ENCODE data around the gene FGA. TPM values are rescaled to one million over a fixed set of nuclear protein-coding genes. Genes with fewer than 3 reads are reported as not detected.

The FGA gene
- total and polyA plus RNA-seq, 2 of the 8 experiments (the other 6 are each of a cell fraction or from before 2014, with no cell fraction given): not detected

DNA sequence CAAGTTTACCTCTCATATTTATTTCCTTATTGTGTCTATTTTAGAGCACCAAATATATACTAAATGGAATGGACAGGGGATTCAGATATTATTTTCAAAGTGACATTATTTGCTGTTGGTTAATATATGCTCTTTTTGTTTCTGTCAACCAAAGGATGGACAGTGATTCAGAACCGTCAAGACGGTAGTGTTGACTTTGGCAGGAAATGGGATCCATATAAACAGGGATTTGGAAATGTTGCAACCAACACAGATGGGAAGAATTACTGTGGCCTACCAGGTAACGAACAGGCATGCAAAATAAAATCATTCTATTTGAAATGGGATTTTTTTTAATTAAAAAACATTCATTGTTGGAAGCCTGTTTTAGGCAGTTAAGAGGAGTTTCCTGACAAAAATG lies 21.5 kb downstream of the FGA start:
- Histone ChIP-seq H2BK5ac (ENCODE audit: low read depth, low read length) (no peak overlapping the region), H4K91ac (replicated peaks; ENCODE audit: insufficient read length, low read length) (no peak overlapping the region), H3K56ac (replicated peaks; ENCODE audit: insufficient read length, low read depth, low read length) (no peak overlapping the region), H3K14ac (ENCODE audit: insufficient read length) (no peak overlapping the region), H3K27ac (ENCODE audit: low read depth, low read length) (no peak overlapping the region), H3K23me2 (ENCODE audit: low read depth, low read length) (no peaks in the 10 kb centered on the region), H3K4me2 (ENCODE audit: insufficient read depth in 1 of 2, low read depth in 2 of 2, low read length in 2 of 2) (no peak overlapping the region), H2BK12ac (ENCODE audit: low read depth, low read length) (no peak overlapping the region), H2BK20ac (ENCODE audit: low read length) (no peak overlapping the region), H2BK120ac (replicated peaks; ENCODE audit: low read depth, low read length) (no peak overlapping the region), H4K8ac (ENCODE audit: extremely low read depth, insufficient read depth, low read length) (no peak overlapping the region), H2BK15ac (ENCODE audit: low read length) (no peak overlapping the region), H3K4ac (replicated peaks; ENCODE audit: insufficient read length, low read depth, low read length) (no peak overlapping the region), H3K27me3 (replicated peaks in 1 of 4; ENCODE audit: control insufficient read depth in 3 of 4, extremely low read depth in 1 of 4, insufficient read depth in 3 of 4, low read length in 3 of 4) (no peaks in the 10 kb centered on the region), H3K79me2 (ENCODE audit: control insufficient read depth in 1 of 2, insufficient read depth in 2 of 2, low read length in 2 of 2) (no peaks in the 10 kb centered on the region), H3K9me3 (ENCODE audit: insufficient read depth in 2 of 2, low read depth in 1 of 2, low read length in 1 of 2) (no peaks in the 10 kb centered on the region), H2AFZ (ENCODE audit: low read length) (no peak overlapping the region), H3K4me1 (replicated peaks in 1 of 4; ENCODE audit: control insufficient read depth in 3 of 4, insufficient read depth in 4 of 4, low read length in 3 of 4) (no peaks in the 10 kb centered on the region), H2AK5ac (ENCODE audit: low read depth, low read length) (no peak overlapping the region), H3K18ac (ENCODE audit: extremely low read depth, low read length) (no peak overlapping the region), H3K4me3 (ENCODE audit: extremely low read depth in 1 of 4, insufficient read depth in 2 of 4, low read depth in 3 of 4, low read length in 4 of 4) (no peak overlapping the region), H4K5ac (ENCODE audit: insufficient read length, low read depth, low read length) (no peak overlapping the region), H3K9ac (replicated peaks in 1 of 4; ENCODE audit: extremely low read depth in 1 of 4, low read depth in 3 of 4, low read length in 3 of 4) (no peak overlapping the region), H3K23ac (ENCODE audit: insufficient read length) (no peak overlapping the region), H3K79me1 (ENCODE audit: low read depth, low read length) (no peaks in the 10 kb centered on the region), H3K36me3 (ENCODE audit: control insufficient read depth in 2 of 4, insufficient read depth in 4 of 4, low read length in 3 of 4) (no peaks in the 10 kb centered on the region), H4K20me1 (replicated peaks in 1 of 2; ENCODE audit: control insufficient read depth in 1 of 2, insufficient read depth in 2 of 2, low read length in 2 of 2) (no peaks in the 10 kb centered on the region)
- no peak for FAIRE-seq
- ChIA-PET POLR2A (ENCODE audit: partially characterized antibody) (no interaction called here), CTCF (ENCODE audit: partially characterized antibody) (interaction anchor here (0.6 to 6.7 kb wide), 9 partner anchors 10 to 1419 kb away, joined by 3 to 47 read pairs (median 5); partner anchors contain the start of gene PLRG1)
- DNase-seq (ENCODE audit: low read depth in 1 of 2, low spot score in 2 of 2): no peak
- 94% methylated on average over 3 of the region's 3 CpGs; no CpG with 5 or more reads in 1 of the 2 experiments for WGBS, 2 experiments (ENCODE audit: extremely low coverage in 1 of 2, insufficient coverage in 1 of 2, insufficient read length in 1 of 2, insufficient replicate concordance in 2 of 2, low coverage in 1 of 2, low lambda C conversion rate in 2 of 2, missing lambda C conversion rate in 1 of 2)
- TF ChIP-seq CBX5 (IDR thresholded peaks at IDR 0.05; ENCODE audit: low read depth, low read length) (no peak), HDAC6 (IDR thresholded peaks at IDR 0.05; ENCODE audit: low read depth, low read length) (no peak), RAD21 (IDR thresholded peaks at IDR 0.05 in 1 of 2, conservative IDR thresholded peaks at IDR 0.05 in 1 of 2; ENCODE audit: low read depth in 2 of 2, low read length in 2 of 2) (no peak), PHF8 (conservative IDR thresholded peaks at IDR 0.05; ENCODE audit: low read depth, low read length) (no peak), EGR1 (IDR thresholded peaks at IDR 0.05; ENCODE audit: borderline replicate concordance, low read depth, low read length) (no peak), RFX5 (IDR thresholded peaks at IDR 0.05; ENCODE audit: borderline replicate concordance, low read depth, low read length) (no peak), NRF1 (IDR thresholded peaks at IDR 0.05; ENCODE audit: low read depth, low read length) (no peak), E2F6 (IDR thresholded peaks at IDR 0.05) (no peak)

All from H1 (cell line).